ENCODE measurements around the gene SYNJ2. TPM values are rescaled to one million over a fixed set of nuclear protein-coding genes. Genes with fewer than 3 reads are reported as not detected.

The SYNJ2 gene
- total and polyA plus RNA-seq, 4 donors = 6.3 to 15.8 (median 9.4) TPM

DNA sequence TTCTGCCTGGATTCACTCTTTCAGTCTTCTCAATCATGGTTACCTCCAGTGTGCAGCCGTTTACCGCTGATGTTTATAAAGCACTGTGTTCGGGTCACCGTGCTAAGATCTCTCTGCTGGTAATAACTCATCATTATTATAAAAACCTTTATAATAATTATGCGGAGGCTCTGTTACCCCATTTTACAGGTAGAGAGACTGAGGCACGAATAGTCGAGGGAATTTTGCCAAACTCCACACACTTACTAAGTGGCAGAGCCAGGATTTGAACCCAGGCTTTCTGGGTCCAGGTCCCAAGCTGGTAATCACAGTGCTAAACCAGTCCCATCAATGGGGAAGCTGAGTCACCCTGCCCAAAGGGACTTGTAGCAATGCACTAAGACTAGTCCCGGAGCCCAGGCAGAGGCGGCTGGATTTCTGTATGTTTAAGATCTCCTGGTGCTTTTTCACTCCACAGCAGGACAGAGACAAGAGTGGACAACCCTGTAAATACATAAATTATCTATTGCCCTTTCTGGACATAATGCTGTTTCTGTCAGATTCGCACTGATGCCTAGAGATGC is 48.1 kb downstream of the SYNJ2 start:
- DNase-seq (ENCODE audit: low read depth in 4 of 6, low spot score in 6 of 6) = no peak
- H3K36me3 ChIP-seq (ENCODE audit: control insufficient read depth, insufficient read depth, low read length) = peaks cover 15% of the 10 kb centered on the region
- no peaks in the 10 kb centered on the region for H3K9me3 ChIP-seq (ENCODE audit: control insufficient read depth, insufficient read depth, low read length)
- H3K4me3 ChIP-seq (ENCODE audit: low read depth, low read length) = no peak overlapping the region
- H3K27me3 ChIP-seq (ENCODE audit: control insufficient read depth, insufficient read depth, low read length) = no peaks in the 10 kb centered on the region
- peaks cover 40% of the 10 kb centered on the region for H3K4me1 ChIP-seq (ENCODE audit: control insufficient read depth, insufficient read depth, low read length)
- H3K27ac ChIP-seq (ENCODE audit: low read depth, low read length) = no peak overlapping the region
- WGBS (ENCODE audit: insufficient coverage) = 96% methylated on average over 4 of the region's 10 CpGs

GRCh38 chr6:158030380-158031300 is 49.0 kb downstream of the SYNJ2 start:
- DNase-seq (ENCODE audit: low read depth in 4 of 6, low spot score in 6 of 6) = no peak
- Histone ChIP-seq H3K27me3 (ENCODE audit: control insufficient read depth, insufficient read depth, low read length) (no peaks in the 10 kb centered on the region), H3K27ac (ENCODE audit: low read depth, low read length) (no peak overlapping the region), H3K9me3 (ENCODE audit: control insufficient read depth, insufficient read depth, low read length) (no peaks in the 10 kb centered on the region), H3K4me3 (ENCODE audit: low read depth, low read length) (no peak overlapping the region), H3K4me1 (ENCODE audit: control insufficient read depth, insufficient read depth, low read length) (peaks cover 40% of the 10 kb centered on the region), H3K36me3 (ENCODE audit: control insufficient read depth, insufficient read depth, low read length) (peaks cover 15% of the 10 kb centered on the region)
- WGBS (ENCODE audit: insufficient coverage) = 84% methylated on average over 7 of the region's 16 CpGs

GRCh38 chr6:158031381-158032353 is 50.0 kb downstream of the SYNJ2 start:
- Histone ChIP-seq H3K4me3 (ENCODE audit: low read depth, low read length) (no peak overlapping the region), H3K4me1 (ENCODE audit: control insufficient read depth, insufficient read depth, low read length) (peaks cover 32% of the 10 kb centered on the region), H3K36me3 (ENCODE audit: control insufficient read depth, insufficient read depth, low read length) (peaks cover 15% of the 10 kb centered on the region), H3K27ac (ENCODE audit: low read depth, low read length) (no peak overlapping the region), H3K9me3 (ENCODE audit: control insufficient read depth, insufficient read depth, low read length) (no peaks in the 10 kb centered on the region), H3K27me3 (ENCODE audit: control insufficient read depth, insufficient read depth, low read length) (no peaks in the 10 kb centered on the region)
- WGBS (ENCODE audit: insufficient coverage) = 41% methylated on average over 20 of the region's 20 CpGs
- peak in 2 of 6 donors; percentile 65 to 67 for DNase-seq (ENCODE audit: low read depth in 4 of 6, low spot score in 6 of 6)

- peaks cover 13% of the 10 kb centered on the region for H3K36me3 ChIP-seq (ENCODE audit: control insufficient read depth, insufficient read depth, low read length)
- 40% methylated on average over 1 of the region's 9 CpGs for WGBS (ENCODE audit: insufficient coverage)
- no peak overlapping the region for H3K4me3 ChIP-seq (ENCODE audit: low read depth, low read length)
- DNase-seq (ENCODE audit: low read depth in 4 of 6, low spot score in 6 of 6) = no peak
- H3K27me3 ChIP-seq (ENCODE audit: control insufficient read depth, insufficient read depth, low read length) = no peaks in the 10 kb centered on the region
- peaks cover 25% of the 10 kb centered on the region for H3K4me1 ChIP-seq (ENCODE audit: control insufficient read depth, insufficient read depth, low read length)
- H3K27ac ChIP-seq (ENCODE audit: low read depth, low read length) = no peak overlapping the region
- H3K9me3 ChIP-seq (ENCODE audit: control insufficient read depth, insufficient read depth, low read length) = no peaks in the 10 kb centered on the region
Observed at GRCh38 chr6:158032354-158032733, 50.7 kb downstream of the SYNJ2 start.

GRCh38 chr6:158033077-158033750 is 51.6 kb downstream of the SYNJ2 start:
- H3K27me3 ChIP-seq (ENCODE audit: control insufficient read depth, insufficient read depth, low read length) = no peaks in the 10 kb centered on the region
- H3K9me3 ChIP-seq (ENCODE audit: control insufficient read depth, insufficient read depth, low read length) = no peaks in the 10 kb centered on the region
- H3K36me3 ChIP-seq (ENCODE audit: control insufficient read depth, insufficient read depth, low read length) = peaks cover 14% of the 10 kb centered on the region
- H3K27ac ChIP-seq (ENCODE audit: low read depth, low read length) = no peak overlapping the region
- WGBS (ENCODE audit: insufficient coverage) = 95% methylated on average over 28 of the region's 30 CpGs
- H3K4me1 ChIP-seq (ENCODE audit: control insufficient read depth, insufficient read depth, low read length) = peaks cover 20% of the 10 kb centered on the region
- no peak overlapping the region for H3K4me3 ChIP-seq (ENCODE audit: low read depth, low read length)
- no peak for DNase-seq (ENCODE audit: low read depth in 4 of 6, low spot score in 6 of 6)

DNA sequence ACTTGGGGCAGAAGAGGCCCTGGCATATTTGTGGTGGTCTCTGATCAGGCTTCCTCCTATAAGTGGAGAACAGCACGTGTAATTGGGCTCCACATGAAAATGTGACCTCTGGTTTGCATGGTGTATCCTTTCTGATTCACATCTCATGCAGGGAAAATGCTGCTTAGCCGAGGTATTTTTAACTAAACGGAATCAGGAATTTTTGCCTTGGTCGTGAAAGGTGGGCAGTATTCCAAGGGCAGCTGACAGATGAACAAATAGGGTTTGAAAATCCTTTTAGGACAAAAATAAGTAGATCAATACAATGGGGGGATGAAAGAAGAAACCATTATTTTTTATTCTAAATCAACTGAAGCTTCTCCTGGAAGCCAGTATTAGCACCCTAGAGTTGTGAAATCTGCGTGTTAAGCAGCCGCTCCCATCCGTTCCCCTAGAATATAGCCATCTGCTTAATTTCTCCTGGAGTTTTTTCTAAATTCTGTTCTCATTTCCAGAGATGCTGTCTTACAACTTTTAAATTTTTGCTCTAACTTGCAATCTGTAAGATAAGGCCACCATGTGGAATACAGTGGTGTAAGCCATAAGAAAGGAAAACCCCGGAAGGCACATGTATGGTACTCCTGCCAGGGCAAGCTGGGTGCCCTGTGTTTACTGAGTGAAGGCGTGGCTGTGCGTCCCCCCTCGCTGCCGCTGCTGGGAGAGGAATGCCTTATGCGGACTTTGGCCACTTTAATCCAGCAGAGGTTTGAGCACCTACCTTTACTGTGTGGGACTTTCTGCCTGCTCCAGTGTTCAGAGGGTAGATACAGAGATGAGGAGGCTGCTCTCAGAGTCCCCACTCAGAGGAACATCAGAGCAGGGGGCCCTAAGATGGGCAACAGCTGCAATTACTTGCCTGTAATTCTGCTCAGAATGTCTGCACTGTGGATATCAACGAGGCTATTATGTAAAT is 52.4 kb downstream of the SYNJ2 start:
- H3K27ac ChIP-seq (ENCODE audit: low read depth, low read length) = no peak overlapping the region
- peaks cover 21% of the 10 kb centered on the region for H3K4me1 ChIP-seq (ENCODE audit: control insufficient read depth, insufficient read depth, low read length)
- no peaks in the 10 kb centered on the region for H3K9me3 ChIP-seq (ENCODE audit: control insufficient read depth, insufficient read depth, low read length)
- no peaks in the 10 kb centered on the region for H3K27me3 ChIP-seq (ENCODE audit: control insufficient read depth, insufficient read depth, low read length)
- whole genome bisulfite sequencing (ENCODE audit: insufficient coverage) = 83% methylated on average over 12 of the region's 14 CpGs
- DNase-seq (ENCODE audit: low read depth in 4 of 6, low spot score in 6 of 6) = peak in 2 of 6 donors; percentile 52 to 73
- H3K4me3 ChIP-seq (ENCODE audit: low read depth, low read length) = no peak overlapping the region
- peaks cover 14% of the 10 kb centered on the region for H3K36me3 ChIP-seq (ENCODE audit: control insufficient read depth, insufficient read depth, low read length)

GRCh38 chr6:158036261-158036660 is 54.6 kb downstream of the SYNJ2 start:
- 94% methylated on average over 2 of the region's 3 CpGs for WGBS (ENCODE audit: insufficient coverage)
- H3K9me3 ChIP-seq (ENCODE audit: control insufficient read depth, insufficient read depth, low read length) = no peaks in the 10 kb centered on the region
- no peaks in the 10 kb centered on the region for H3K27me3 ChIP-seq (ENCODE audit: control insufficient read depth, insufficient read depth, low read length)
- H3K4me1 ChIP-seq (ENCODE audit: control insufficient read depth, insufficient read depth, low read length) = peaks cover 38% of the 10 kb centered on the region
- no peak for DNase-seq (ENCODE audit: low read depth in 4 of 6, low spot score in 6 of 6)
- no peak overlapping the region for H3K4me3 ChIP-seq (ENCODE audit: low read depth, low read length)
- peaks cover 14% of the 10 kb centered on the region for H3K36me3 ChIP-seq (ENCODE audit: control insufficient read depth, insufficient read depth, low read length)
- no peak overlapping the region for H3K27ac ChIP-seq (ENCODE audit: low read depth, low read length)

- Histone ChIP-seq H3K36me3 (ENCODE audit: control insufficient read depth, insufficient read depth, low read length) (peaks cover 14% of the 10 kb centered on the region), H3K4me3 (ENCODE audit: low read depth, low read length) (no peak overlapping the region), H3K4me1 (ENCODE audit: control insufficient read depth, insufficient read depth, low read length) (peaks cover 30% of the 10 kb centered on the region), H3K9me3 (ENCODE audit: control insufficient read depth, insufficient read depth, low read length) (no peaks in the 10 kb centered on the region), H3K27me3 (ENCODE audit: control insufficient read depth, insufficient read depth, low read length) (no peaks in the 10 kb centered on the region), H3K27ac (ENCODE audit: low read depth, low read length) (no peak overlapping the region)
- over 99% methylated on average over 9 of the region's 12 CpGs for WGBS (ENCODE audit: insufficient coverage)
- DNase-seq (ENCODE audit: low read depth in 4 of 6, low spot score in 6 of 6) = no peak
Observed at GRCh38 chr6:158037021-158037420, 55.4 kb downstream of the SYNJ2 start.

Measured in spinal cord (tissue), 10 donors.